HG03457 (cell line): Measurements from ENCODE around the gene SCN1B.
"Not testable (repeated sequence)": the region's sequence is repeated elsewhere in the genome, so short reads cannot be mapped to it uniquely, and the experiment has no call there.

ENCODE experiments used
- ATAC-seq: cut with Tn5 transposase; IDR thresholded peaks from one replicate; pipeline ENCODE4 v1.9.1; 2021; ENCODE audit warnings: moderate number of reproducible peaks; ENCODE audit not compliant: unreplicated experiment

Gene SCN1B

GRCh38 chr19:35034588-35035382 lies 4.5 kb downstream of the SCN1B start:
- ATAC-seq, result no peak

- no peak for ATAC-seq
Observed at GRCh38 chr19:35037716-35038622, 7.7 kb downstream of the SCN1B start.

- ATAC-seq, result no peak
Observed at GRCh38 chr19:35038623-35039512, 8.6 kb downstream of the SCN1B start.

GRCh38 chr19:35039881-35040825 lies 9.9 kb downstream of the SCN1B start:
- no peak for ATAC-seq

GRCh38 chr19:35040826-35041547 lies 10.7 kb downstream of the SCN1B start:
- no peak for ATAC-seq

- ATAC-seq, result no peak
Observed at GRCh38 chr19:35041548-35042055, 11.3 kb downstream of the SCN1B start, which contains the start of gene HPN. TSS of gene HPN (plus strand) at chr19:35041721. CDS start at chr19:35042507, 786 bp downstream.

GRCh38 chr19:35042056-35042730 lies 11.9 kb downstream of the SCN1B start:
- no peak for ATAC-seq

- ATAC-seq, result no peak
Observed at GRCh38 chr19:35042954-35043604, 12.8 kb downstream of the SCN1B start.

- ATAC-seq, result no peak
Observed at GRCh38 chr19:35043906-35044305, 13.6 kb downstream of the SCN1B start.

- no peak for ATAC-seq
Observed at GRCh38 chr19:35044317-35045117, 14.2 kb downstream of the SCN1B start.

- no peak for ATAC-seq
Observed at GRCh38 chr19:35045667-35046300, 15.5 kb downstream of the SCN1B start.

- ATAC-seq, result no peak
Observed at GRCh38 chr19:35046461-35046860, 16.2 kb downstream of the SCN1B start.

- no peak for ATAC-seq
Observed at GRCh38 chr19:35048911-35049411, 18.7 kb downstream of the SCN1B start.

- ATAC-seq, result no peak
Observed at GRCh38 chr19:35049456-35049855, 19.2 kb downstream of the SCN1B start.

- not testable (repeated sequence) for ATAC-seq
Observed at GRCh38 chr19:35050662-35051061, 20.4 kb downstream of the SCN1B start.

GRCh38 chr19:35051268-35051667 lies 21.0 kb downstream of the SCN1B start:
- ATAC-seq, result not testable (repeated sequence)
